ENCODE data around the gene GMDS. TPM values are rescaled to one million over a fixed set of nuclear protein-coding genes. Genes with fewer than 3 reads are reported as not detected.

GMDS gene
- total RNA-seq, 4 donors from 2014 or later, result 197 to 375 (median 215) TPM

GRCh38 chr6:1867197-1867596, 378.2 kb downstream of the GMDS start:
- no peak overlapping the region for H3K27ac ChIP-seq
- no peak overlapping the region for H3K4me3 ChIP-seq
- no peaks in the 10 kb centered on the region for H3K9me3 ChIP-seq
- no peaks in the 10 kb centered on the region for H3K36me3 ChIP-seq
- no peak for DNase-seq
- no peak for TF ChIP-seq CTCF (IDR thresholded peaks at IDR 0.05)
- TF ChIP-seq POLR2A (IDR thresholded peaks at IDR 0.05), result no peak
- H3K4me1 ChIP-seq, result no peaks in the 10 kb centered on the region
- no peaks in the 10 kb centered on the region for H3K27me3 ChIP-seq

- no peaks in the 10 kb centered on the region for H3K4me1 ChIP-seq
- no peaks in the 10 kb centered on the region for H3K27me3 ChIP-seq
- H3K27ac ChIP-seq, result no peak overlapping the region
- no peaks in the 10 kb centered on the region for H3K9me3 ChIP-seq
- no peak for DNase-seq
- no peak overlapping the region for H3K4me3 ChIP-seq
- TF ChIP-seq POLR2A (IDR thresholded peaks at IDR 0.05), result no peak
- no peak for TF ChIP-seq CTCF (IDR thresholded peaks at IDR 0.05)
- H3K36me3 ChIP-seq, result no peaks in the 10 kb centered on the region
Measured at GRCh38 chr6:1865585-1865984, 379.8 kb downstream of the GMDS start.

GRCh38 chr6:1864496-1864895, 380.9 kb downstream of the GMDS start:
- no peaks in the 10 kb centered on the region for H3K4me1 ChIP-seq
- H3K4me3 ChIP-seq, result no peak overlapping the region
- H3K36me3 ChIP-seq, result no peaks in the 10 kb centered on the region
- TF ChIP-seq CTCF (IDR thresholded peaks at IDR 0.05) (no peak), POLR2A (IDR thresholded peaks at IDR 0.05) (no peak)
- DNase-seq, result no peak
- H3K27me3 ChIP-seq, result no peaks in the 10 kb centered on the region
- H3K9me3 ChIP-seq, result no peaks in the 10 kb centered on the region
- no peak overlapping the region for H3K27ac ChIP-seq

- no peak overlapping the region for H3K4me3 ChIP-seq
- H3K27me3 ChIP-seq, result no peaks in the 10 kb centered on the region
- H3K9me3 ChIP-seq, result no peaks in the 10 kb centered on the region
- no peaks in the 10 kb centered on the region for H3K36me3 ChIP-seq
- DNase-seq, result no peak
- no peak for TF ChIP-seq POLR2A (IDR thresholded peaks at IDR 0.05)
- TF ChIP-seq CTCF (IDR thresholded peaks at IDR 0.05), result no peak
- H3K27ac ChIP-seq, result no peak overlapping the region
- no peaks in the 10 kb centered on the region for H3K4me1 ChIP-seq
Measured at GRCh38 chr6:1862411-1862810, 383.0 kb downstream of the GMDS start.

GRCh38 chr6:1860756-1861348, 384.6 kb downstream of the GMDS start:
- Histone ChIP-seq H3K4me1 (no peaks in the 10 kb centered on the region), H3K4me3 (no peak overlapping the region), H3K27me3 (no peaks in the 10 kb centered on the region), H3K36me3 (no peaks in the 10 kb centered on the region), H3K27ac (no peak overlapping the region), H3K9me3 (no peaks in the 10 kb centered on the region)
- TF ChIP-seq CTCF (IDR thresholded peaks at IDR 0.05), result no peak
- TF ChIP-seq POLR2A (IDR thresholded peaks at IDR 0.05), result no peak
- no peak for DNase-seq

- Histone ChIP-seq H3K4me3 (no peak overlapping the region), H3K27ac (no peak overlapping the region), H3K36me3 (no peaks in the 10 kb centered on the region), H3K4me1 (no peaks in the 10 kb centered on the region), H3K9me3 (no peaks in the 10 kb centered on the region), H3K27me3 (no peaks in the 10 kb centered on the region)
- no peak for TF ChIP-seq POLR2A (IDR thresholded peaks at IDR 0.05)
- no peak for TF ChIP-seq CTCF (IDR thresholded peaks at IDR 0.05)
- DNase-seq, result no peak
Measured at GRCh38 chr6:1858859-1859258, 386.5 kb downstream of the GMDS start.

Measured in Peyer's patch (tissue), 4 donors.